H1 (cell line): ENCODE measurements around the gene FBXL15.
A peak's percentile ranks its signal among the peaks of the same experiment; 100 is the strongest.

ENCODE experiments used
- ASH2L ChIP-seq: fragments of 200-600, 300-600 bp; sonication (generic); IDR thresholded peaks from one replicate; pipeline ENCODE4 v1.7.1; 2017; ENCODE audit warnings: low read length
- BRCA1 ChIP-seq: IDR thresholded peaks from 2 replicates; pipeline ENCODE4 v1.6.1; 2012; ENCODE audit warnings: low read depth, low read length, improper control_type of control experiment
- CTCF ChIP-seq, 3 experiments: IDR thresholded peaks; 1 replicate in 2 of 3; 2 replicates in 1 of 3; pipeline versions ENCODE4 v1.5.1 to v1.6.1; 2011; ENCODE audit warnings: low read length in 3 of 3, mild to moderate bottlenecking in 3 of 3, inconsistent platforms in 2 of 3, low read depth in 1 of 3, moderate library complexity in 1 of 3; ENCODE audit not compliant: insufficient read depth in 1 of 3; ENCODE audit errors: control extremely low read depth in 1 of 3
- EZH2 ChIP-seq: fragments of 200-600 bp; sonication (generic); IDR thresholded peaks from 2 replicates; pipeline ENCODE4 v1.7.1; 2012; ENCODE audit warnings: low read depth, mild to moderate bottlenecking, moderate library complexity, low read length, inconsistent platforms; ENCODE audit not compliant: severe bottlenecking
- HDAC2 ChIP-seq, 2 experiments: fragments of 300-600 bp in 1 of 2; sonication (generic) in 1 of 2; IDR thresholded peaks; 2 replicates each; pipeline ENCODE4 v1.6.1; 2011 to 2012; ENCODE audit warnings: low read depth in 2 of 2, low read length in 2 of 2, mild to moderate bottlenecking in 2 of 2, moderate library complexity in 2 of 2, borderline replicate concordance in 1 of 2, inconsistent platforms in 1 of 2
- MAX ChIP-seq: IDR thresholded peaks from 2 replicates; pipeline ENCODE4 v1.6.1; 2012; ENCODE audit warnings: inconsistent platforms
- POLR2AphosphoS5 ChIP-seq: IDR thresholded peaks from 2 replicates; pipeline ENCODE4 v1.6.1; 2011; ENCODE audit warnings: low read depth, low read length
- RAD21 ChIP-seq, 2 experiments: IDR thresholded peaks in 1 of 2; conservative IDR thresholded peaks in 1 of 2; 2 replicates each; pipeline ENCODE4 v1.6.1; 2011; ENCODE audit warnings: low read depth in 2 of 2, low read length in 2 of 2, improper control_type of control experiment in 1 of 2, inconsistent platforms in 1 of 2, mild to moderate bottlenecking in 1 of 2, moderate library complexity in 1 of 2
- RFX5 ChIP-seq: IDR thresholded peaks from 2 replicates; pipeline ENCODE4 v1.6.1; 2011; ENCODE audit warnings: low read depth, low read length, improper control_type of control experiment, borderline replicate concordance
- RXRA ChIP-seq: IDR thresholded peaks from 2 replicates; pipeline ENCODE4 v1.6.1; 2011; ENCODE audit warnings: low read depth, mild to moderate bottlenecking, low read length, moderate library complexity; ENCODE audit not compliant: insufficient read depth
- SP1 ChIP-seq: IDR thresholded peaks from 2 replicates; pipeline ENCODE4 v1.6.1; 2011; ENCODE audit warnings: low read depth, low read length
- SUZ12 ChIP-seq: fragments of 200-600 bp; sonication (generic); IDR thresholded peaks from 2 replicates; pipeline ENCODE4 v1.6.1; 2012; ENCODE audit warnings: mild to moderate bottlenecking, inconsistent platforms, low read length, moderate library complexity, mixed read lengths
- TEAD4 ChIP-seq: IDR thresholded peaks from 2 replicates; pipeline ENCODE4 v1.6.1; 2012; ENCODE audit warnings: low read depth, low read length, inconsistent platforms, mixed read lengths
- ZNF274 ChIP-seq: IDR thresholded peaks from 2 replicates; pipeline ENCODE4 v1.7.0; 2012; ENCODE audit warnings: low read length, borderline replicate concordance; ENCODE audit errors: extremely low read depth

GRCh38 chr10:102375250-102375649 is 45.4 kb upstream of the FBXL15 start:
- no peak for TF ChIP-seq POLR2AphosphoS5
- peak; percentile 41 to 65 (median 60) for TF ChIP-seq CTCF (IDR thresholded peaks at IDR 0.05; ENCODE audit: control extremely low read depth in 1 of 3, insufficient read depth in 1 of 3, low read depth in 1 of 3, low read length in 3 of 3)
- TF ChIP-seq RAD21 (IDR thresholded peaks at IDR 0.05 in 1 of 2, conservative IDR thresholded peaks at IDR 0.05 in 1 of 2; ENCODE audit: low read depth in 2 of 2, low read length in 2 of 2), result peak; percentile 59 to 72
- TF ChIP-seq HDAC2 (IDR thresholded peaks at IDR 0.05; ENCODE audit: borderline replicate concordance in 1 of 2, low read depth in 2 of 2, low read length in 2 of 2), result no peak
- TF ChIP-seq RXRA, result no peak
- TF ChIP-seq EZH2, result no peak
- TF ChIP-seq TEAD4, result no peak
- no peak for TF ChIP-seq BRCA1
- TF ChIP-seq ASH2L, result no peak
- no peak for TF ChIP-seq MAX
- no peak for TF ChIP-seq SUZ12
- no peak for TF ChIP-seq SP1
- TF ChIP-seq ZNF274, result no peak
- TF ChIP-seq RFX5, result no peak
